Mesendoderm (in vitro differentiated cells): ENCODE results near the gene TCEA3.

Experiments
- DNase-seq: peaks from one replicate; pipeline ENCODE4 v3.0.0; 2013
- H2AK5ac ChIP-seq: 2 replicates; pipeline ENCODE4 v1.6.1; 2013; ENCODE audit warnings: low read length, inconsistent platforms
- H2BK120ac ChIP-seq: 2 replicates; pipeline ENCODE4 v1.6.1; 2013; ENCODE audit warnings: low read depth, mild to moderate bottlenecking, low read length, moderate library complexity, mixed read lengths
- H2BK15ac ChIP-seq: replicated peaks from 2 replicates; pipeline ENCODE4 v1.6.1; 2013; ENCODE audit warnings: low read depth, mild to moderate bottlenecking, moderate library complexity
- H2BK5ac ChIP-seq: 2 replicates; pipeline ENCODE4 v1.6.1; 2013; ENCODE audit warnings: low read length, inconsistent platforms
- H3K18ac ChIP-seq: 2 replicates; pipeline ENCODE4 v1.6.1; 2013; ENCODE audit warnings: mild to moderate bottlenecking, low read length, mixed read lengths
- H3K23ac ChIP-seq: one replicate; pipeline ENCODE4 v1.6.1; 2013; ENCODE audit warnings: low read length
- H3K27ac ChIP-seq: 2 replicates; pipeline ENCODE4 v1.5.1; 2013; ENCODE audit warnings: low read depth, mild to moderate bottlenecking, inconsistent platforms, low read length, moderate library complexity
- H3K27me3 ChIP-seq: 2 replicates; pipeline ENCODE4 v1.6.1; 2013; ENCODE audit warnings: low read length, control low read depth, mild to moderate bottlenecking, inconsistent platforms; ENCODE audit not compliant: insufficient read depth, poor library complexity
- H3K36me3 ChIP-seq: 2 replicates; pipeline ENCODE4 v1.6.1; 2013; ENCODE audit warnings: low read length, inconsistent platforms; ENCODE audit not compliant: control insufficient read depth, insufficient read depth
- H3K4ac ChIP-seq: one replicate; pipeline ENCODE4 v1.6.1; 2013; ENCODE audit warnings: low read depth, mild to moderate bottlenecking, low read length, moderate library complexity
- H3K4me1 ChIP-seq: 2 replicates; pipeline ENCODE4 v1.6.1; 2013; ENCODE audit warnings: low read depth, low read length, inconsistent platforms; ENCODE audit not compliant: control insufficient read depth
- H3K4me2 ChIP-seq: 2 replicates; pipeline ENCODE4 v1.6.1; 2013; ENCODE audit warnings: low read length
- H3K4me3 ChIP-seq: 2 replicates; pipeline ENCODE4 v1.5.1; 2013; ENCODE audit warnings: mild to moderate bottlenecking, low read length
- H3K56ac ChIP-seq: one replicate; pipeline ENCODE4 v1.6.1; 2013; ENCODE audit warnings: low read length
- H3K79me1 ChIP-seq: 2 replicates; pipeline ENCODE4 v1.6.1; 2013; ENCODE audit warnings: low read length, inconsistent platforms
- H3K79me2 ChIP-seq: 2 replicates; pipeline ENCODE4 v1.6.1; 2013; ENCODE audit warnings: mild to moderate bottlenecking, low read length; ENCODE audit not compliant: control insufficient read depth, insufficient read depth
- H3K9ac ChIP-seq: 2 replicates; pipeline ENCODE4 v1.6.1; 2013; ENCODE audit warnings: low read length, inconsistent platforms
- H4K5ac ChIP-seq: one replicate; pipeline ENCODE4 v1.6.1; 2013; ENCODE audit warnings: low read length
- H4K8ac ChIP-seq: one replicate; pipeline ENCODE4 v1.6.1; 2013; ENCODE audit warnings: low read depth, mild to moderate bottlenecking, control low read depth, low read length, moderate library complexity
- WGBS: extraction: QIAGEN DNeasy Blood & Tissue Kit; methylation state at CpG from one replicate; pipeline ENCODE4 v1.1.7; 2013; ENCODE audit warnings: low lambda C conversion rate, missing lambda C conversion rate; ENCODE audit not compliant: insufficient coverage; ENCODE audit errors: extremely low coverage; 5-methylcytosine and 5-hydroxymethylcytosine counted together

The TCEA3 gene

DNA sequence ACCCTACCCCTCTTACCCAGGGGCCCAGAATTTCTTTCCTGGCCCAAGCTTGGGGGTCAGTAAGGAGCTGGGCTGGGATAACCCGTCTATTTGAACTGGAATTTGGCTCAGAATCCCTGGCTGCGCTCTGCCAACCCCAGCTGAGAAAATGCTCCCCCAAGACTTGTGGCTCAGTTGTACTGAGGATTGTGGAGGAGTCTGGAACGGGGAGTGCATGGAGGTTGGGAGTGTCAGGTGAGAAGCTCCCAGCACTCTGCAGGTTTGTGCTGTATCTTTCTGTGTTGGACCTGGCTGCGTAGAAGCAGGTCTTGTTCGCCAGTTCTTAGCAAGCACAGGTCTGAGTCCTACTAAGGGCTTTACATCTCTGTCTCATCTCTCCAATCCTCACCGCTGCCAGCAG lies 1.6 kb downstream of the TCEA3 start:
- Histone ChIP-seq H3K79me1 (no peaks in the 10 kb centered on the region), H3K79me2 (no peaks in the 10 kb centered on the region), H3K27ac (no peak overlapping the region), H2BK5ac (no peak overlapping the region), H4K5ac (no peak overlapping the region), H3K4me2 (no peak overlapping the region), H3K4me1 (no peaks in the 10 kb centered on the region), H3K56ac (no peak overlapping the region), H3K36me3 (no peaks in the 10 kb centered on the region), H3K18ac (no peak overlapping the region), H3K4ac (no peak overlapping the region), H2BK120ac (no peak overlapping the region), H3K27me3 (peaks cover 16% of the 10 kb centered on the region), H2BK15ac (no peak overlapping the region), H4K8ac (no peak overlapping the region), H2AK5ac (no peak overlapping the region), H3K9ac (no peak overlapping the region), H3K4me3 (no peak overlapping the region), H3K23ac (no peak overlapping the region)
- no CpG with 5 or more reads among the region's 6 CpGs for WGBS
- no peak for DNase-seq

DNA sequence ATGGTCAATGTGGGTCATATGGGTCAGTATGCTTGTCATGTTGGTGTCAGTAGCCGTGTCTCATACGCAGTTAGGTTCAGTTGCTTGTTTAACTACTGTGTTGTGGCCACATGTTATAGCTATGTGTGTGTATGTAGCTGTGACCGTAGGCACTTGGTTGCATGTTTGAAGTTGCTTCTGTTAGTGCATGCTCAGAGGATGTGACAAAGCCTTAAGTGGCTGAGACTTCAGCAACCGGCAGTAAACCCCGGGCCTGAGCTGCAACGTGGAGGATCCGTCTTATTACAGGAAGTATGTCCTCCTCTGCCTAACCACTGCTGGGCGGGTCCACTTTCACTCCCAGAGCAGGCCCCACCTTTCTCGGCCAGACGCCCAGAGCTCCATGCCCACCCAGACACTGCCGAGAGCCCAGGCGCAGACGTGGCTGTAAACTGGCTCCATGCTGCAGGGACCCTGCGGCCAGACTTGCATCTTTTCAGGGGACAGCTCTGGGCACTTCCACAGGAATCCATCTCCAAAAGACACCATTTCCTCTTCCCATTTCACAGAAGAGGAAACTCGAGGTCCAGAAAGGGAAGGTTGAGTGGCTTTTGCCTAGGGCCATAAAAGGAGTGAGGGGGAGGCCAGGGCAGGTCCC lies 2.2 kb downstream of the TCEA3 start:
- no peak overlapping the region for H3K18ac ChIP-seq
- H3K27ac ChIP-seq, result no peak overlapping the region
- H4K5ac ChIP-seq, result no peak overlapping the region
- H2BK5ac ChIP-seq, result no peak overlapping the region
- H3K4me3 ChIP-seq, result no peak overlapping the region
- H4K8ac ChIP-seq, result no peak overlapping the region
- H3K56ac ChIP-seq, result no peak overlapping the region
- H3K4me2 ChIP-seq, result no peak overlapping the region
- H2AK5ac ChIP-seq, result no peak overlapping the region
- no peak overlapping the region for H2BK15ac ChIP-seq
- H2BK120ac ChIP-seq, result no peak overlapping the region
- H3K4ac ChIP-seq, result no peak overlapping the region
- H3K23ac ChIP-seq, result no peak overlapping the region
- DNase-seq, result no peak
- no peaks in the 10 kb centered on the region for H3K36me3 ChIP-seq
- no peaks in the 10 kb centered on the region for H3K79me2 ChIP-seq
- no peaks in the 10 kb centered on the region for H3K79me1 ChIP-seq
- H3K9ac ChIP-seq, result no peak overlapping the region
- peaks cover 16% of the 10 kb centered on the region for H3K27me3 ChIP-seq
- H3K4me1 ChIP-seq, result no peaks in the 10 kb centered on the region
- no CpG with 5 or more reads among the region's 15 CpGs for WGBS

DNA sequence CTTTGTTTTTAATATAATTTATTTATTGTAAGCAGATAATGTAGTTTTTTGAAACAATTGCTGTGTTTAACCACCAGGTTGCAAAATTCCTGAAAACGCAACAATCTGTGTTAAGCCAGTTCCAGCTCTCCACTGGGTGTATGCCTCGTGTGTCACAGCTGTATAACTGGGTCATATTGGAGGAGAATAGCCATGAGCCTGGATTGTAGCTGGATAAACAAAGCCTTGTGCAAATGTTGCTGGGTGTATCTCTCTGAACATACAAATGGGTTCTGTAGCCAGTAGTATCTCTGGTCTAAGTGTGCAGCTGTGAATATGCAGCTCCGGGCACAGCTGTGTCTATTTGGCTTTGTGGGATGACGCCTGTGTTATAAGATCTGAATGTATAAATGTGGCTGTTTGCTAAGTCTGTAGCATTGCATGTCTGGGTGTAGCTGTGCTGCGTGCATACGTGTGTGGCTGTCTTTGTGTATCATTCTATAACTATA lies 2.8 kb downstream of the TCEA3 start:
- Histone ChIP-seq H3K36me3 (no peaks in the 10 kb centered on the region), H3K56ac (no peak overlapping the region), H3K9ac (no peak overlapping the region), H3K27ac (no peak overlapping the region), H3K4ac (no peak overlapping the region), H4K5ac (no peak overlapping the region), H3K4me1 (no peaks in the 10 kb centered on the region), H3K18ac (no peak overlapping the region), H2AK5ac (no peak overlapping the region), H3K4me3 (no peak overlapping the region), H2BK15ac (no peak overlapping the region), H2BK5ac (no peak overlapping the region), H2BK120ac (no peak overlapping the region), H3K23ac (no peak overlapping the region), H4K8ac (no peak overlapping the region), H3K4me2 (no peak overlapping the region), H3K79me1 (no peaks in the 10 kb centered on the region), H3K79me2 (no peaks in the 10 kb centered on the region), H3K27me3 (peaks cover 18% of the 10 kb centered on the region)
- WGBS, result no CpG with 5 or more reads among the region's 6 CpGs
- DNase-seq, result no peak

DNA sequence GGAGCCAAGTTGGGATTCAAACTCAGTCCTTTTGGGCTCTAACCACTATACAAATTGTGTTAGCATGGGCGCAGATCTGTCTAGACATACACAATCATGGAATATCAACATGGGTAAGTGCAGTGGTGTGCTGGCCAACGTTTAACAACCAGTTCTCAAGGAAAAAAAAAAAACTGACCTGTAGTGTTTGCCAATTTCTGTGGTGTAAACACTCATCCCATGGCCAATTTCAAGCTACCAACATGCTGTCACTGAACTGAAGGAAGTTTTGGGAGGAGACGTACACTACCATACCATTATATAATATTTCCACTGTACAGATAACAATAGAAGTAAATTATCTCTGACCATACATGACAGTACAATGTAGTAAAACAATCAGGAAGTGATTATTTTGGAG lies 3.2 kb downstream of the TCEA3 start:
- no peak overlapping the region for H3K9ac ChIP-seq
- no peaks in the 10 kb centered on the region for H3K36me3 ChIP-seq
- no peak overlapping the region for H3K18ac ChIP-seq
- no peak for DNase-seq
- H2BK120ac ChIP-seq, result no peak overlapping the region
- no peak overlapping the region for H3K27ac ChIP-seq
- no peak overlapping the region for H4K8ac ChIP-seq
- no peak overlapping the region for H3K56ac ChIP-seq
- no peak overlapping the region for H3K4me3 ChIP-seq
- H3K4me1 ChIP-seq, result no peaks in the 10 kb centered on the region
- H3K23ac ChIP-seq, result no peak overlapping the region
- H2BK15ac ChIP-seq, result no peak overlapping the region
- WGBS, result no CpG with 5 or more reads among the region's 3 CpGs
- no peak overlapping the region for H3K4ac ChIP-seq
- H2AK5ac ChIP-seq, result no peak overlapping the region
- H3K79me2 ChIP-seq, result no peaks in the 10 kb centered on the region
- no peak overlapping the region for H2BK5ac ChIP-seq
- no peak overlapping the region for H4K5ac ChIP-seq
- H3K79me1 ChIP-seq, result no peaks in the 10 kb centered on the region
- H3K4me2 ChIP-seq, result no peak overlapping the region
- peaks cover 19% of the 10 kb centered on the region for H3K27me3 ChIP-seq

DNA sequence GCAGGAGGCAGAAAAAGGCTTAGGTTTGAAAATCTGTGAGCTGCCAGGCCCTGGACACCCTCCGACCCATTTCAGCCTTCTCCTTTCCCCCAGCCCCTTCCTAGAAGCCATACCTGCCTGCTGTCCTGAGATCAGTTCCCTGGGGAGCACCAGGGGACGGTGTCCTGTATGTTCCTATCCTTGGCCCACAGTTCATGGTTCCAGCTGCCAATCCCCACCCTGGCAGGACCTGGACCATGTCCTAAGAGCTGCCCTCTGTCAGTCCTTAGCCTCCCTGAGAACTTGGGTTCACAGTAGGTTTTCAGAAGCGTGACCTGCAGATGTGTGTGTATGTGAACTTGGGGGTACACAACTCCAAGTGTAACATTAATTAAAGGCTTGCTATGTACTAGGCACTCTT lies 3.8 kb downstream of the TCEA3 start:
- Histone ChIP-seq H3K4ac (no peak overlapping the region), H2BK15ac (no peak overlapping the region), H3K79me1 (no peaks in the 10 kb centered on the region), H2BK120ac (no peak overlapping the region), H3K27me3 (peaks cover 19% of the 10 kb centered on the region), H3K4me2 (no peak overlapping the region), H3K9ac (no peak overlapping the region), H3K27ac (no peak overlapping the region), H3K4me3 (no peak overlapping the region), H3K79me2 (no peaks in the 10 kb centered on the region), H3K4me1 (no peaks in the 10 kb centered on the region), H3K36me3 (no peaks in the 10 kb centered on the region), H4K8ac (no peak overlapping the region), H3K23ac (no peak overlapping the region), H4K5ac (no peak overlapping the region), H3K18ac (no peak overlapping the region), H2BK5ac (no peak overlapping the region), H2AK5ac (no peak overlapping the region), H3K56ac (no peak overlapping the region)
- no CpG with 5 or more reads among the region's 3 CpGs for WGBS
- no peak for DNase-seq

DNA sequence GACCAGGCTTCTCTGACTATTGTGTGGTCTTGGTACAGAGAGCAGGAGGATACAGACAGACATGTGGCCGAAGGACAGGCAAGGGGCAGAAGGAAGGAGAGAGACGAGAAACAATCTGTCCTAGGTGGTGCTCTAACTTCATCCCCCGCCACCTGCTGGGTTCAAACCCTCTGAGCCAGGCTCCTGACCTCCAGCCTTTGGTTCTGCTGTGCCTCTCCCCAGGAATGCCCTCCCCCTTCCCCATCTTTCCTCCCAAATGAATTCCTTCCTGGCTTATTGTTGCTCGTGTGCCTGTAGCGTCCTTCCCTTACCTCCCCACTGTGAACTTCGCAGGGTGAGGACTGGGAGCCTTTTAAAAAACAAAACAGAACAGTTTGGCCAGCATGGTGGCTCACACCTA lies 5.4 kb downstream of the TCEA3 start:
- no CpG with 5 or more reads among the region's 6 CpGs for WGBS
- H4K8ac ChIP-seq, result no peak overlapping the region
- no peak overlapping the region for H3K18ac ChIP-seq
- H3K4me1 ChIP-seq, result no peaks in the 10 kb centered on the region
- H3K4ac ChIP-seq, result no peak overlapping the region
- no peak overlapping the region for H2AK5ac ChIP-seq
- H3K56ac ChIP-seq, result no peak overlapping the region
- H4K5ac ChIP-seq, result no peak overlapping the region
- H3K9ac ChIP-seq, result no peak overlapping the region
- H3K79me2 ChIP-seq, result no peaks in the 10 kb centered on the region
- H3K4me3 ChIP-seq, result no peak overlapping the region
- no peak overlapping the region for H2BK120ac ChIP-seq
- H2BK15ac ChIP-seq, result no peak overlapping the region
- peaks cover 16% of the 10 kb centered on the region for H3K27me3 ChIP-seq
- no peak overlapping the region for H3K27ac ChIP-seq
- peak; percentile 65 for DNase-seq
- H2BK5ac ChIP-seq, result no peak overlapping the region
- no peak overlapping the region for H3K23ac ChIP-seq
- no peaks in the 10 kb centered on the region for H3K36me3 ChIP-seq
- no peaks in the 10 kb centered on the region for H3K79me1 ChIP-seq
- no peak overlapping the region for H3K4me2 ChIP-seq
